Thyroid gland (tissue), 4 donors: Measurements from ENCODE around the gene MIEF2.

Experiments used
- CTCF ChIP-seq, 6 experiments: fragments of 200-600 bp in 3 of 6; fragments of 450-650 bp in 3 of 6; sonication (generic) in 3 of 6; IDR thresholded peaks; one replicate each; pipeline ENCODE4 v1.5.1; 2016 to 2019; ENCODE audit warnings: antibody characterized with exemption in 6 of 6, mild to moderate bottlenecking in 2 of 6, inconsistent platforms in 1 of 6, moderate library complexity in 1 of 6
- POLR2A ChIP-seq, 2 donors: fragments of 450-650 bp; IDR thresholded peaks; one replicate each; pipeline ENCODE4 v1.6.1; 2017; ENCODE audit warnings: antibody characterized with exemption in 2 of 2, mild to moderate bottlenecking in 2 of 2, moderate library complexity in 1 of 2

- TF ChIP-seq POLR2A (IDR thresholded peaks at IDR 0.05), result no peak
- TF ChIP-seq CTCF (IDR thresholded peaks at IDR 0.05), result no peak
Observed at GRCh38 chr17:18233803-18234518, 26.5 kb upstream of the MIEF2 start.
